NCI-H2107 treated with DMSO at 0.1 percent for 48 hours (cell line): ENCODE measurements around the gene ASPSCR1.

Experiments
- DNase-seq: peaks from one replicate; lab custom pipeline; 2025; ENCODE audit not compliant: unreplicated experiment; lab: John Stamatoyannopoulos, UW

Gene ASPSCR1

DNA sequence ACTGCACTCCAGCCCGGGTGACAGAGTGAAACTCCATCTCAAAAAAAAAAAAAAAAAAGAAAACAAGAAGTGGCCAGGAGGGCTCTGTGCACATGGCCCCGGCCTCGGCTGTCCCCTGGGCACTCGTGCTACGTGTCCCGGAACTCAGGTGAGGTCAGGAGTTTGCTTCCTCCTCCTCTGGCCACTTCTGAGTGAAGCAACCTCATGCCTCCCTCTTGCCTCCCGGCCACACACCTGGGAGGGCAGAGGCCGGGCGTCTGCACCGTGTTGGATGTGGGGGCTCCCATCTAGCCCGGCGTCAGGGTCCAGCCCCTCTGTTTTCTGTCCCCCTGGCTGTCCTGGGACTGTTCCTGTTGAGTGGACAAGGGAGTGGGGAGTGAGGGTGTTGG, 22.2 kb downstream of the ASPSCR1 start:
- no peak for DNase-seq

GRCh38 chr17:81999976-82000802, 22.8 kb downstream of the ASPSCR1 start:
- DNase-seq = no peak

DNA sequence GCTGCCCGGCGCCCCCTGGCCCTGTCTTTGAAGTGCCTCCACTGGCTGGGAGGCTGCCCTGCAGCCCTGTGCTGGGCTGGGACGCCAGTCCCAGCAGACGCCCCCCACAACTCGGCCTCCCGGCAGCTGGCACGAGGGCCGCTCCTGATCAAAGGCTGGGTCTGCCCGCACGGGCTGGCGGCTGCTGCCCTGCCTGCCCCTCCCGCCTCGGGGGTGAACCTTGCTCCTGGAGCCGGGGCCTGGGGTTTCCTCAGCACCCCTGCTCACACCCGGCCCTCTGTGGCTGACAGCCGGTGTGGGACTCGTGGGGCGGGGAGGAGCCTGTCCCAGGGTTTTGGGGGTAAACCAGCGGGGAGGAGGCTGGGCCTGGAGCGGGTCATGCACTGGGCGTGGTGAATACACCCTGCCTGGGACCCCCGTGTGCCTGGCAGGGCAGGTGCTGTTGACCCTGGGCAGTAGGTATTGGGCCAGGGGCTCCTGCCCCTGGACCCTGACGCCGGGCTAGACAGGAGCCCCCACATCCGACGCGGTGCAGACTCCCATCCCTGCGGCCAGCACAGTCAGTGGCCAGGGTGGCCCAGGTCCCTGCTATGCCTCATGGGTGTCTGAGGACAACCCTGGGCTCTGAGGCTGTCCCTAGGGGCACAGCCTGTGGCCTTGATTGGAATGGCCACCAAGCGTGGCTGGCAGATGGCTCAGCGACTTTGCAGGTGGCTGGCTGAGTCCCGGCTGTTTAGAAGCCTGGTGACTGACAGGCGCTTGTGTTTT, 23.6 kb downstream of the ASPSCR1 start:
- DNase-seq = no peak

DNA sequence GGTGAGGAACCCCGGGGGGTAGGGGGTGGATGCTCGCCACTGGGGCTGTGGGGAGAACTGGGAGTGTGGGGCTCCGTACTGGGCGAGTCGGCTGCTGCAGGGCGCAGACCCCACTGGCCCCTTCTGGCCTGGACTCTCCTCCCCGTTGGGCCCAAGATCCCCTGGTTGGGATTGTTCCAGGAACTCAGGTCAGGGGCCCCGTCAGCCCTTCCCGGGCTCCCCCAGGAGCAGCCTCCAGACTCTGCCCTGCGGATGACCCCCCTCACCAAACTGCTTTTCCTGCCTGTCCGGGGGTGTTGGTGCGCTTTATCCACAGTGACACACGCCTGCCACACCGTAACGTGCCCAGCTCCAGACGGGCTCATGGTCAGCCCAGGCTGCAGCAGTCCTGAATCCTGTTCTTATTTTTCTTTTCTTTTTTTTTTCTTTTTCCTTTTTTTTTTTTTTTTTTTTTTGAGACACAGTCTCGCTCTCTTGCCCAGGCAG, 24.2 kb downstream of the ASPSCR1 start:
- no peak for DNase-seq

DNA sequence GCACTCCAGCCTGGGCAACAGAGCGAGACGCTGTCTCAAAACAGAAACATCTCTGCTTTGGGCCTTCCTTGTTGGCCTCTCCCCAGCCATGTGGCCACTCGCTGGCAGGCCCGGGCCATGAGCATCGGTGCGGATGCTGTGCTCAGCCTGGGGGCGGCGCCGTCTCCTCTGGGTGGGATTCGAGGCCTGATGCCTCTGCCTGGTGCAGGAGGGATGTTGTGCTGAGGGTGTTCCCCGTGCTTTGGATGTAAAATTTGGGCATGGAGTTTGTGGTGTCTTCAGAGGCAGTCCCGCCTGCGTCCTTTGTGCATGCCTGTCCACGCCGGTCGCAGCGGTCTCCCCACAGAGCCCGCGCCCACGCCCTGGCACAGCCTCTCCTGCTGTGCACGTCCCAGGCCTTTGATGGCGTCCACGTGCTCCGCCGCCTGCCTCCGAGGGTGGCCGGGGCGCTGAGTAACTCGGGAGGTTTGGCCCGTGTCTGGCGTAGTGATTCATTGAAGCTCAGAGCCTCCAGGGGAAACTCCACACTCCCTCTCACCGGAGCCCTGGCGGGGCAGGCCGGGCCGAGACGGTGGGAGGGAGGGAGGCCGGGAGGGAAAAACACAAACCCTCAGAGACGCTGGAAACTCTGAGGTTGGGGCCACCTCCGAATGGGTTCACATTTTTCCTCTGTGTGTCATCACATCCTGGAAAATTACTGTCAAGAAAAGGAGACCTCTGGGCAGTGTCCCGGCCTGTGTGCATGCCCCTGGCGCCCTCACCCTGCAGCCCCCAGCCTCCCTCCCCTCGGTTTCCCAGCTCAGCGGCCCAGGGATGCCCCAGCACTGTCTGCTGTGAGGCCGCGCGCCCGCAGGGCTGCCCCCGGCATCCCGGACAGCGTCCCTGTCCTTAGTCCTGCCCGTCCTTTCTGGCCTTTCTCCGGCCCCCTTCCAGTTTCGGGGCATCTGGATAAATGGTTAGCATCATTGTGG, 26.3 kb downstream of the ASPSCR1 start:
- no peak for DNase-seq

GRCh38 chr17:82004517-82005455, 27.4 kb downstream of the ASPSCR1 start:
- DNase-seq = no peak

DNA sequence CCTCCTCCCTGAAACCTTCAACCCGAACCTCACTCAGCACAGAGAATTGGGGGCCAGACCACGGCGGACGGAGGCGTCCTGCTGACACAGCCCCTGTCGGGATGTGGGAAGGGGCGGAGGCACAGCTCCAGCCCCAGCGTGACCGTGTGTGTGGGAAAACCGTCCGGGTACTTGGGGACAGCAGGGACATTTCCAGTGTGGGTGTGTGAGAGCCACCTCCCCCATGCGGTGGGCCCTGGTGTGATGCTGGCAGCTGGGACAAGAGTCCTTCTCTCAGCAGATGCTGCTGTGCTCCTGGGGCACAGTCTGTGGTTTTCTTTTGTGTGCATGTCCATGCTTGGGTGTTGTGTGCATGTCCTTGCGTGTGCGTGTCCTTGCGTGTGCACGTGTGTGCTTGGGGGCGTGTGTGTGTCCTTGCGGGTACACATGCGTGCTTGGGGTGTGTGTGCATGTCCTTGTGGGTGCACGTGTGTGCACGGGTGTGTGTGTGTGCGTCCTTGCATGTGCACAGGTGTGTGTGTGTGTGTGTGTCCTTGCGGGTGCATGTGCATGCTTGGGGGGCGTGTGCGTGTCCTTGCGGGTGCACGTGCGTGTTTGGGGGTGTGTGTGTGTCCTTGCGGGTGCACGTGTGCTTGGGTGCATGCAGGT, 28.4 kb downstream of the ASPSCR1 start:
- no peak for DNase-seq

DNA sequence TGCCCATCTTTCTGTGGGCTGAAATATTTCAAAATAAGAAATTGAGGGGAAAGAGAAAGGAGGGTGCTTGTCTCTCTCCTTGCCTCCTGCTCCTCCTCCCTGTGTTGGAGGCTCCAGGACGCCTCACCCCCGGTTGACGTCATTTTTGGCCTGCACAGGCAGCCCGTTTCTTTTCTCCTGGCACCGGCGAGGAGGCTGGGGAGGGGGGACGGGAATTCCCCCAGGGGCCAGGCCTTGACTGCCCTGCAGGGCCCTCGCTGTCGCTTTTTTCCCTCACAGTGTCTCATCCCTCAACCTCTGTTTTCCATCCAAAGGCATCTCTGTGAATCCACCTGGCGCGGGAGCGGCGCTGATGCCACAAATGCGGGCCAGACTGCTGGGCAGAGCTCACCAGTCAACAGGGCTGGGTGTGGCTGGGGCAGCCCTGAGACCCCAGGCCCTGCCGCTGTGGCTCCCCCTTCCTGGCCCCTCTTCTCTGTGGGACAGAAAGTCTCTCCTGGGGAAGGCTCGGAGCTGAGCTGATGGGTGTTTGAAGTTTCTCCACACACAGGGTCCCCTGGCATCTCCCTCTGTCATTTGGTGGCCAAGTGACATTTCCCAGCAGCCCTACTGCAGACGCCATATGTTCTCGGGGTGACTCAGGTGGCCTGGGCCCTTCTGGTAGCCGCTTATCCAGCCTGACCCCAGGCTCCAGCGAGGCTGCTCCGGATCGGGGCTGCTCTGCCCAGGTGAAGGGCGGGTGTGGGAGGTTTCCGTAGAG, 29.2 kb downstream of the ASPSCR1 start:
- DNase-seq = no peak

- no peak for DNase-seq
Measured at GRCh38 chr17:82007228-82007494, 29.7 kb downstream of the ASPSCR1 start.

GRCh38 chr17:82007495-82008257, 30.2 kb downstream of the ASPSCR1 start:
- no peak for DNase-seq

GRCh38 chr17:82008258-82008940, 31.0 kb downstream of the ASPSCR1 start:
- DNase-seq = no peak

- no peak for DNase-seq
Measured at GRCh38 chr17:82008941-82009405, 31.5 kb downstream of the ASPSCR1 start.

DNA sequence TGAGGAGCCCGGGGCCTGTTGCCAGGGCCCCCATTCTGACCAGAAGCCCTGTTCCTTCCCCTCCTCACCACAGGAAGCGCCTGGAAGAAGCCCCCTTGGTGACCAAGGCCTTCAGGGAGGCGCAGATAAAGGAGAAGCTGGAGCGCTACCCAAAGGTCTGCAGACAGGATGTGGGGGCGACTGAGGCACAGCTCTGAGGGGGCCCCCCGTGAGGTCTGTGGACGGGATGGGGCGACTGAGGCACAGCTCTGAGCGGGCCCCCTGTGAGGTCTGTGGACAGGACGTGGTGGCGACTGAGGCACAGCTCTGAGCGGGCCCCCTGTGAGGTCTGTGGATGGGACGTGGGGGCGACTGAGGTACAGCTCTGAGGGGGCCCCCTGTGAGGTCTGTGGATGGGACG, 32.0 kb downstream of the ASPSCR1 start:
- DNase-seq = no peak

DNA sequence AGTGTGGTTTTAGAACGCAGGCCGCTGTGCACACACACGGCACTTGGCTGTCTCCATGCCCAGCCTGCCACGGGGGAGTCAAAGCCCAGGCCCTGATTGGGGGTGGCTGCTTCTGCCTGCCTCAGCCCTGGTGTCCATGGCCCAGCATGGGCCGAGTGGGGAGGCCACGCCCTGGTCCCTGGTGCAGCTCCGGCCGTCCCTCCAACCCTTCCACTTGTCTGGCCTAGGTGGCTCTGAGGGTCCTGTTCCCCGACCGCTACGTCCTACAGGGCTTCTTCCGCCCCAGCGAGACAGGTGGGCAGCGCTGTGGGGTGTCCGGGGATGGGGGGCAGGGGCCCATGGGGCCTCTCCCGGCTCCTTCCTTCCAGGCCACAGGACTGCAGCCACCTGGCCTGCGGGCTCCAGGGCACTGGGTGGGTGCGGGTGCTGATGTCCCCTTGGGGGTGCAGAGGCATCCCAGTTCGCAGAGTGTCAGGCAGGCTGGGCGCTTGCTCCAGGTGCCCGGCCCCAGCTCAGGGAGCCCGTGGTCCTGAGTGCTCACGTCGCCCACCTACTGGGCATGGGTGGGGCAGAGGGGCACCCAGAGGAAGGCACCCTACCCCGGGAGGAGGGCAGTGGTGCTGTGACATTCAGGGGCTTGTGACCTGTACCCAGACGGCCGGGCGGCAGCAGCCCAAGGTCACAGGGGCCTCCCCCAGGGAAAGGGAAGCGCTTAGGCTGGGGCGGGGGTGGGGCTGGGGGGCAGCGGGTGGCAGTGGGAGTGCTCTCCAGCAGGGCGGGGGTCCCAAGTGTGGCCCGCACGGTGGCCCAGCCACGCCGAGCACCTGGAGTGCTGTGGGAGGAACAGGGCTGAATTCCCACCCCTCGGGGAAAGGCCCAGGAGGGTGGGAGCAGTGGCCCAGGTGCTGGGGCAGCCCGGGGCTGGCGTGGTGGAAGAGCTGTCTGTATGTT, 33.4 kb downstream of the ASPSCR1 start:
- no peak for DNase-seq

DNA sequence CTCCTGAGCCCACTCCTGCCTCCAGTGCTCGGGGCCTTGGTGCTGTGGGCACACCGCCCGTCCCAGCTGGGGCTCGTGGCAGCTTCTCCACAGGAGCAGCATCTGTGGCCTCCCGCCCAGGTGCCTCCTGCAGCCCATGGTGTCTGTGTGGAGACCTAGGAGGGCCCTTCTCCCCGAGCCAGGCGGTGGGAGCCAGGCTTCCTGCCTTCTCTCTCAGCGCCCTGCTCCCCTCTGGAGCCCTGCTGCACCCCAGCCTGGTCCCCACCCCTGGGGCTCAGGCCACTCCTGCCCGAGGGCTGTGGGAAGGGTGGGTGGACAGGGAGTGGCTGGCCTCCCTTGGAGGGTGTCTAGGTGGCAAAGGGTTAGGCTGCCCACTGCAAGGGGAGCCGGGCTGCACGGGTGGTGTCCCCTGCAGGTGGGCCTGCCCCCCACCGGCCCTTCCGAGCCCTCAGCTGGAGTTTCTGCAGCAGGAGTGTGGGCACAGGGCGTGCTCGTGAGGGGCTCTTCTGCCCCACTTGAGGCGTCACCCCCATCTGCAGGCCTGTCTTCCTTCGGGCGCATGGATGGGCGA, 34.3 kb downstream of the ASPSCR1 start:
- DNase-seq = no peak

GRCh38 chr17:82012261-82012639, 34.8 kb downstream of the ASPSCR1 start:
- DNase-seq = no peak
